ENCODE measurements around the gene SLC16A8. TPM values are rescaled to one million over a fixed set of nuclear protein-coding genes. Genes with fewer than 3 reads are reported as not detected.

Gene SLC16A8
- total and polyA plus RNA-seq, 2 of the 13 experiments (the other 11 are each of a cell fraction or from before 2014, with no cell fraction given): not detected

- TF ChIP-seq ZNF558 (CRISPR knock-in tag; IDR thresholded peaks at IDR 0.05; ENCODE audit: borderline replicate concordance) (no peak), KMT2A (CRISPR knock-in tag; IDR thresholded peaks at IDR 0.05) (peak; percentile 23; the same call in 1 of the 2 replicates), MYC (CRISPR knock-in tag; IDR thresholded peaks at IDR 0.05; ENCODE audit: borderline replicate concordance) (peak; percentile 58; the same call in 1 of the 2 replicates), ZSCAN25 (CRISPR knock-in tag; IDR thresholded peaks at IDR 0.05) (no peak), PAWR (CRISPR knock-in tag; IDR thresholded peaks at IDR 0.05; ENCODE audit: borderline replicate concordance) (no peak), SIN3A (IDR thresholded peaks at IDR 0.05; ENCODE audit: borderline replicate concordance, low read depth, low read length) (peak; percentile 79; the same call in 1 of the 2 replicates), SALL1 (CRISPR knock-in tag; IDR thresholded peaks at IDR 0.05) (peak; percentile 85), PHF20 (CRISPR knock-in tag; IDR thresholded peaks at IDR 0.05) (peak; percentile 92), HCFC1 (IDR thresholded peaks at IDR 0.05; ENCODE audit: low read depth, low read length) (peak; percentile 44), U2AF1 (optimal IDR thresholded peaks at IDR 0.05; ENCODE audit: low read depth, low read length) (peak; percentile 55), ZMYM2 (CRISPR knock-in tag; IDR thresholded peaks at IDR 0.05) (no peak), CSRNP1 (CRISPR knock-in tag; IDR thresholded peaks at IDR 0.05) (0 out of 2 replicates have a peak, but pooled peaks have one; percentile 20), YY1 (IDR thresholded peaks at IDR 0.05; ENCODE audit: insufficient read depth, insufficient replicate concordance, low read depth, low read length) (peak; percentile 98), ZNF547 (CRISPR knock-in tag; IDR thresholded peaks at IDR 0.05) (peak; percentile 48; the same call in 1 of the 2 replicates), CREB1 (IDR thresholded peaks at IDR 0.05) (peak; percentile 93), CREB1 (CRISPR knock-in tag; IDR thresholded peaks at IDR 0.05) (peak; percentile 98), ZMYM4 (CRISPR knock-in tag; IDR thresholded peaks at IDR 0.05) (peak; percentile 54)
- TF ChIP-seq, protein P1, sequence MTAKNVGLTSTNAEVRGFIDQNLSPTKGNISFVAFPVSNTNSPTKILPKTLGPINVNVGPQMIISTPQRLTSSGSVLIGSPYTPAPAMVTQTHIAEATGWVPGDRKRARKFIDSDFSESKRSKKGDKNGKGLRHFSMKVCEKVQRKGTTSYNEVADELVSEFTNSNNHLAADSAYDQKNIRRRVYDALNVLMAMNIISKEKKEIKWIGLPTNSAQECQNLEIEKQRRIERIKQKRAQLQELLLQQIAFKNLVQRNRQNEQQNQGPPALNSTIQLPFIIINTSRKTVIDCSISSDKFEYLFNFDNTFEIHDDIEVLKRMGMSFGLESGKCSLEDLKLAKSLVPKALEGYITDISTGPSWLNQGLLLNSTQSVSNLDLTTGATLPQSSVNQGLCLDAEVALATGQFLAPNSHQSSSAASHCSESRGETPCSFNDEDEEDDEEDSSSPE (CRISPR knock-in tag; IDR thresholded peaks at IDR 0.05): peak; percentile 65
- TF ChIP-seq, protein P2, sequence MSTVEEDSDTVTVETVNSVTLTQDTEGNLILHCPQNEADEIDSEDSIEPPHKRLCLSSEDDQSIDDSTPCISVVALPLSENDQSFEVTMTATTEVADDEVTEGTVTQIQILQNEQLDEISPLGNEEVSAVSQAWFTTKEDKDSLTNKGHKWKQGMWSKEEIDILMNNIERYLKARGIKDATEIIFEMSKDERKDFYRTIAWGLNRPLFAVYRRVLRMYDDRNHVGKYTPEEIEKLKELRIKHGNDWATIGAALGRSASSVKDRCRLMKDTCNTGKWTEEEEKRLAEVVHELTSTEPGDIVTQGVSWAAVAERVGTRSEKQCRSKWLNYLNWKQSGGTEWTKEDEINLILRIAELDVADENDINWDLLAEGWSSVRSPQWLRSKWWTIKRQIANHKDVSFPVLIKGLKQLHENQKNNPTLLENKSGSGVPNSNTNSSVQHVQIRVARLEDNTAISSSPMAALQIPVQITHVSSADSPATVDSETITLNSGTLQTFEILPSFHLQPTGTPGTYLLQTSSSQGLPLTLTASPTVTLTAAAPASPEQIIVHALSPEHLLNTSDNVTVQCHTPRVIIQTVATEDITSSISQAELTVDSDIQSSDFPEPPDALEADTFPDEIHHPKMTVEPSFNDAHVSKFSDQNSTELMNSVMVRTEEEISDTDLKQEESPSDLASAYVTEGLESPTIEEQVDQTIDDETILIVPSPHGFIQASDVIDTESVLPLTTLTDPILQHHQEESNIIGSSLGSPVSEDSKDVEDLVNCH (CRISPR knock-in tag; IDR thresholded peaks at IDR 0.05): no peak
- TF ChIP-seq, protein P3, sequence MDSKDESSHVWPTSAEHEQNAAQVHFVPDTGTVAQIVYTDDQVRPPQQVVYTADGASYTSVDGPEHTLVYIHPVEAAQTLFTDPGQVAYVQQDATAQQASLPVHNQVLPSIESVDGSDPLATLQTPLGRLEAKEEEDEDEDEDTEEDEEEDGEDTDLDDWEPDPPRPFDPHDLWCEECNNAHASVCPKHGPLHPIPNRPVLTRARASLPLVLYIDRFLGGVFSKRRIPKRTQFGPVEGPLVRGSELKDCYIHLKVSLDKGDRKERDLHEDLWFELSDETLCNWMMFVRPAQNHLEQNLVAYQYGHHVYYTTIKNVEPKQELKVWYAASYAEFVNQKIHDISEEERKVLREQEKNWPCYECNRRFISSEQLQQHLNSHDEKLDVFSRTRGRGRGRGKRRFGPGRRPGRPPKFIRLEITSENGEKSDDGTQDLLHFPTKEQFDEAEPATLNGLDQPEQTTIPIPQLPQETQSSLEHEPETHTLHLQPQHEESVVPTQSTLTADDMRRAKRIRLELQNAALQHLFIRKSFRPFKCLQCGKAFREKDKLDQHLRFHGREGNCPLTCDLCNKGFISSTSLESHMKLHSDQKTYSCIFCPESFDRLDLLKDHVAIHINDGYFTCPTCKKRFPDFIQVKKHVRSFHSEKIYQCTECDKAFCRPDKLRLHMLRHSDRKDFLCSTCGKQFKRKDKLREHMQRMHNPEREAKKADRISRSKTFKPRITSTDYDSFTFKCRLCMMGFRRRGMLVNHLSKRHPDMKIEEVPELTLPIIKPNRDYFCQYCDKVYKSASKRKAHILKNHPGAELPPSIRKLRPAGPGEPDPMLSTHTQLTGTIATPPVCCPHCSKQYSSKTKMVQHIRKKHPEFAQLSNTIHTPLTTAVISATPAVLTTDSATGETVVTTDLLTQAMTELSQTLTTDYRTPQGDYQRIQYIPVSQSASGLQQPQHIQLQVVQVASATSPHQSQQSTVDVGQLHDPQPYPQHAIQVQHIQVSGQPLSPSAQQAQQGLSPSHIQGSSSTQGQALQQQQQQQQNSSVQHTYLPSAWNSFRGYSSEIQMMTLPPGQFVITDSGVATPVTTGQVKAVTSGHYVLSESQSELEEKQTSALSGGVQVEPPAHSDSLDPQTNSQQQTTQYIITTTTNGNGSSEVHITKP (CRISPR knock-in tag; IDR thresholded peaks at IDR 0.05; ENCODE audit: low read depth): peak; percentile 38; the same call in 1 of the 2 replicates
Observed at GRCh38 chr22:38056969-38057891, 26.8 kb downstream of the SLC16A8 start, which contains the start of gene PICK1 (continued).
